Neural cell (in vitro differentiated cells): ENCODE results near the gene RAB3D. TPM values are rescaled to one million over a fixed set of nuclear protein-coding genes. Genes with fewer than 3 reads are reported as not detected.
"Not testable (repeated sequence)": the region's sequence is repeated elsewhere in the genome, so short reads cannot be mapped to it uniquely, and the experiment has no call there.

Source experiments
- H2AFZ ChIP-seq: fragments of 200-600, 300-800 bp; sonication (generic), shearing (Covaris generic); 2 replicates; pipeline ENCODE4 v1.6.0; 2014; ENCODE audit warnings: low read depth, mild to moderate bottlenecking, antibody characterized with exemption, low read length, moderate library complexity
- H3F3A ChIP-seq: fragments of 200-600 bp; shearing (Covaris generic); 2 replicates; pipeline ENCODE4 v1.6.1; 2016; ENCODE audit warnings: mild to moderate bottlenecking, moderate library complexity, mixed read lengths, antibody characterized with exemption, low read length; ENCODE audit not compliant: insufficient read depth, poor library complexity, severe bottlenecking
- H3K27ac ChIP-seq: fragments of 200-600, 300-800 bp; sonication (generic), shearing (Covaris generic); 2 replicates; pipeline ENCODE4 v1.5.1; 2014; ENCODE audit warnings: mild to moderate bottlenecking, low read length, moderate library complexity
- H3K27me3 ChIP-seq: fragments of 300-800, 200-600 bp; sonication (generic), shearing (Covaris generic); 2 replicates; pipeline ENCODE4 v1.6.0; 2014; ENCODE audit warnings: mild to moderate bottlenecking, low read depth, low read length, moderate library complexity; ENCODE audit not compliant: insufficient read depth
- H3K36me3 ChIP-seq: fragments of 300-800, 200-600 bp; sonication (generic), shearing (Covaris generic); 2 replicates; pipeline ENCODE4 v1.5.1; 2014; ENCODE audit warnings: mild to moderate bottlenecking, antibody characterized with exemption, low read length, moderate library complexity; ENCODE audit not compliant: insufficient read depth
- H3K4me2 ChIP-seq: fragments of 300-800, 200-600 bp; sonication (generic), shearing (Covaris generic); 2 replicates; pipeline ENCODE4 v1.6.0; 2014; ENCODE audit warnings: mild to moderate bottlenecking, low read length
- H3K4me3 ChIP-seq: fragments of 300-800, 200-600 bp; sonication (generic), shearing (Covaris generic); 2 replicates; pipeline ENCODE4 v1.5.1; 2014; ENCODE audit warnings: mild to moderate bottlenecking, low read length, moderate library complexity
- H3K79me2 ChIP-seq: fragments of 200-600 bp; shearing (Covaris generic); replicated peaks from 2 replicates; pipeline ENCODE4 v1.6.0; 2014; ENCODE audit warnings: mild to moderate bottlenecking, low read length, moderate library complexity; ENCODE audit not compliant: insufficient read depth
- H3K9ac ChIP-seq: fragments of 300-800, 200-600 bp; sonication (generic), shearing (Covaris generic); 2 replicates; pipeline ENCODE4 v1.6.1; 2016; ENCODE audit warnings: mild to moderate bottlenecking, low read length, mixed read lengths
- H3K9me2 ChIP-seq: fragments of 200-600 bp; shearing (Covaris generic); 2 replicates; pipeline ENCODE4 v1.6.1; 2016; ENCODE audit warnings: mild to moderate bottlenecking, low read length, mixed read lengths; ENCODE audit not compliant: insufficient read depth
- H3K9me3 ChIP-seq: fragments of 200-600, 300-800 bp; sonication (generic), shearing (Covaris generic); 2 replicates; pipeline ENCODE4 v1.6.1; 2016; ENCODE audit warnings: mild to moderate bottlenecking, mixed run types, low read length, moderate library complexity, mixed read lengths
- H4K20me1 ChIP-seq: fragments of 200-600 bp; shearing (Covaris generic); 2 replicates; pipeline ENCODE4 v1.6.1; 2016; ENCODE audit warnings: mild to moderate bottlenecking, mixed run types; ENCODE audit not compliant: insufficient read depth
- EP300 ChIP-seq: fragments of 450-650 bp; conservative IDR thresholded peaks from 2 replicates; pipeline ENCODE4 v1.6.1; 2014; ENCODE audit warnings: antibody characterized with exemption, mild to moderate bottlenecking, moderate library complexity; ENCODE audit not compliant: poor library complexity, severe bottlenecking
- EZH2 ChIP-seq: fragments of 200-600, 300-800 bp; shearing (Covaris generic), sonication (generic); IDR thresholded peaks from 2 replicates; pipeline ENCODE4 v1.6.1; 2014; ENCODE audit warnings: antibody characterized with exemption, low read length, borderline replicate concordance, mild to moderate bottlenecking; ENCODE audit not compliant: insufficient read depth, poor library complexity, severe bottlenecking
- MXI1 ChIP-seq: fragments of 450-650 bp; conservative IDR thresholded peaks from 2 replicates; pipeline ENCODE4 v1.6.1; 2014; ENCODE audit warnings: antibody characterized with exemption, mild to moderate bottlenecking; ENCODE audit not compliant: poor library complexity, severe bottlenecking
- POLR2AphosphoS5 ChIP-seq: IDR thresholded peaks from 2 replicates; pipeline ENCODE4 v1.6.1; 2012
- RAD21 ChIP-seq: fragments of 450-650 bp; conservative IDR thresholded peaks from 2 replicates; pipeline ENCODE4 v1.6.1; 2014; ENCODE audit warnings: antibody characterized with exemption, mild to moderate bottlenecking, moderate library complexity
- REST ChIP-seq: IDR thresholded peaks from 2 replicates; pipeline ENCODE4 v1.6.1; 2012; ENCODE audit warnings: borderline replicate concordance
- SMC3 ChIP-seq: fragments of 450-650 bp; conservative IDR thresholded peaks from 2 replicates; pipeline ENCODE4 v1.6.1; 2014; ENCODE audit warnings: antibody characterized with exemption, mild to moderate bottlenecking, moderate library complexity; ENCODE audit not compliant: poor library complexity
- TAF1 ChIP-seq: IDR thresholded peaks from 2 replicates; pipeline ENCODE4 v1.6.1; 2012; ENCODE audit warnings: low read depth
- polyA plus RNA-seq: library from polyadenylated mRNA; depleted of rRNA; stranded (reverse); fragments of >200 nt; gene quantifications from 2 replicates; pipeline ENCODE4 v1.2.3, GENCODE V29; 2014
- TF ChIP-seq, protein P1 (sequence below): fragments of 450-650 bp; IDR thresholded peaks from 2 replicates; pipeline ENCODE4 v1.5.1; 2014; ENCODE audit warnings: antibody characterized with exemption, mild to moderate bottlenecking, moderate library complexity; ENCODE audit not compliant: poor library complexity, severe bottlenecking

The RAB3D gene
- polyA plus RNA-seq, 1 donor from 2014 or later, result 19.3 TPM

DNA sequence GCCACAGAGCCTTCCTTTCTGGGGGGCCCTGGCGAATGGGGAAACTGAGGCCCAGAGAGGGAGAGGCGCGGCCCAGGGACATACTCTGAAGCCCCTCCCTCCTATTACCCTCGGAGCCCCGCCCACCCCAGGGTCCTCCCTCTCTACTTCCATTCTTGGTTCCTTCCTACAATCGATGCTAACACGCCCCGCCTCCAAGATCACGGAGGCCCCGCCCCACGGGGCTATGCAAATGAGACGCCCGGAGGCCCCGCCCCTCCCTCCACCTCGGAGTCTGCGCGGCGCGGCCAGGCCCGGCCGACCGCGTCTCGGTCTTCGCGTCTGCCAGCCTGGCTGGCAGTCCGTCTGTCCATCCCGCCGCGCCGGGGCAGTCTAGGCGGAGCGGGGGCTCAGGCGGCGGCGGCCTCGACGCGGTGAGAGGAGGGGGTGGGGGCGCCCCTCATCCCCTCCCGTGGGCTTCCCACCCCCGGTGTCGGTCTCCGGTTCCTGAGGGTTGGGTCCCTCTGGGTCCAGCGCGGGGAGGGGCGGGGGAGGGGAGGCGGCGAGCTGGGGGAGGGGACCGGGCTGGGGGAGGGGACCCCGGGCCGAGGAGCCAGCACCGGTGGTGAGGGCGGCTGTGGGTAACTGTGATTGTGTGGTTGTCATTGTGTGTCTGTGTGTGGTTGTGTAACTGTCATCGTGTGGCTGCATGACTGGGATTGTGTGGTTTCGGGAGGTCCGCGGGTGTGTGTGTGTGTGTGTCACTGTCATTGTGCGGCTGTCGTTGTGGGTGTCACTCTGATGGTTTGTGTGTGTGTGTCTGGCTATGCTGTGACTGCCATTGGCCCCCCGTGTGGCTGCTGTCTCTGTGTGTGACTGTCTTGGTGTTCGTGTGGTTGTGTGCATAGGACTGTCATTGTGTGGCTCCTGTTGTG lies 16.0 kb upstream of the RAB3D start, which contains the start of gene PLPPR2:
Gene PLPPR2 (plus strand): TSS at position 273 of the 914 bp plus-strand sequence. CDS start 2,242 bp downstream, outside the sequence.
- H3K36me3 ChIP-seq, result peaks cover 6% of the 10 kb centered on the region
- H3K9ac ChIP-seq, result peak within 1 kb of the TSS; percentile 92
- H3F3A ChIP-seq, result no peaks in the 10 kb centered on the region
- no peak within 1 kb of the TSS for H2AFZ ChIP-seq
- H4K20me1 ChIP-seq, result no peaks in the 10 kb centered on the region
- peaks cover 10% of the 10 kb centered on the region for H3K79me2 ChIP-seq
- H3K4me2 ChIP-seq, result peak within 1 kb of the TSS; percentile 61
- peak within 1 kb of the TSS; percentile 62 for H3K27ac ChIP-seq
- TF ChIP-seq TAF1, result no peak
- peak; percentile 15 for TF ChIP-seq RAD21
- TF ChIP-seq EP300, result no peak
- no peak for TF ChIP-seq EZH2
- TF ChIP-seq SMC3, result peak; percentile 39
- TF ChIP-seq REST, result peak; percentile 57
- TF ChIP-seq MXI1, result peak; percentile 43
- peak; percentile 89 for TF ChIP-seq POLR2AphosphoS5
- TF ChIP-seq, protein P1, sequence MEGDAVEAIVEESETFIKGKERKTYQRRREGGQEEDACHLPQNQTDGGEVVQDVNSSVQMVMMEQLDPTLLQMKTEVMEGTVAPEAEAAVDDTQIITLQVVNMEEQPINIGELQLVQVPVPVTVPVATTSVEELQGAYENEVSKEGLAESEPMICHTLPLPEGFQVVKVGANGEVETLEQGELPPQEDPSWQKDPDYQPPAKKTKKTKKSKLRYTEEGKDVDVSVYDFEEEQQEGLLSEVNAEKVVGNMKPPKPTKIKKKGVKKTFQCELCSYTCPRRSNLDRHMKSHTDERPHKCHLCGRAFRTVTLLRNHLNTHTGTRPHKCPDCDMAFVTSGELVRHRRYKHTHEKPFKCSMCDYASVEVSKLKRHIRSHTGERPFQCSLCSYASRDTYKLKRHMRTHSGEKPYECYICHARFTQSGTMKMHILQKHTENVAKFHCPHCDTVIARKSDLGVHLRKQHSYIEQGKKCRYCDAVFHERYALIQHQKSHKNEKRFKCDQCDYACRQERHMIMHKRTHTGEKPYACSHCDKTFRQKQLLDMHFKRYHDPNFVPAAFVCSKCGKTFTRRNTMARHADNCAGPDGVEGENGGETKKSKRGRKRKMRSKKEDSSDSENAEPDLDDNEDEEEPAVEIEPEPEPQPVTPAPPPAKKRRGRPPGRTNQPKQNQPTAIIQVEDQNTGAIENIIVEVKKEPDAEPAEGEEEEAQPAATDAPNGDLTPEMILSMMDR, result no peak
- peak within 1 kb of the TSS; percentile 81 for H3K4me3 ChIP-seq
- H3K27me3 ChIP-seq, result no peaks in the 10 kb centered on the region
- no peaks in the 10 kb centered on the region for H3K9me3 ChIP-seq
- no peaks in the 10 kb centered on the region for H3K9me2 ChIP-seq

GRCh38 chr19:11354102-11354501 lies 14.6 kb upstream of the RAB3D start:
- H3K9ac ChIP-seq, H3K4me2 ChIP-seq, H3K9me2 ChIP-seq, H3K27ac ChIP-seq, H3K27me3 ChIP-seq, H3K36me3 ChIP-seq, H3K4me3 ChIP-seq, H3K9me3 ChIP-seq, H4K20me1 ChIP-seq, H2AFZ ChIP-seq, H3F3A ChIP-seq: not testable (repeated sequence)
- H3K79me2 ChIP-seq, result peaks cover 10% of the 10 kb centered on the region
